Measurements from ENCODE around the gene C2CD3. TPM values are rescaled to one million over a fixed set of nuclear protein-coding genes. Genes with fewer than 3 reads are reported as not detected.

The C2CD3 gene
- polyA plus RNA-seq, 3 donors: 21.6 to 26.6 (median 23.0) TPM

- no peak for DNase-seq (ENCODE audit: extremely low read depth in 1 of 11, low read depth in 9 of 11, low spot score in 4 of 11)
Observed at GRCh38 chr11:74012074-74012809, 158.6 kb downstream of the C2CD3 start.

GRCh38 chr11:74011360-74012073, 159.3 kb downstream of the C2CD3 start:
- DNase-seq (ENCODE audit: extremely low read depth in 1 of 11, low read depth in 9 of 11, low spot score in 4 of 11): no peak

- no peak for DNase-seq (ENCODE audit: extremely low read depth in 1 of 11, low read depth in 9 of 11, low spot score in 4 of 11)
Observed at GRCh38 chr11:74010306-74011300, 160.2 kb downstream of the C2CD3 start.

- DNase-seq (ENCODE audit: extremely low read depth in 1 of 11, low read depth in 9 of 11, low spot score in 4 of 11): no peak
Observed at GRCh38 chr11:74009675-74010305, 161.0 kb downstream of the C2CD3 start.

GRCh38 chr11:74009230-74009547, 161.6 kb downstream of the C2CD3 start:
- no peak for DNase-seq (ENCODE audit: extremely low read depth in 1 of 11, low read depth in 9 of 11, low spot score in 4 of 11)

GRCh38 chr11:74008373-74009229, 162.2 kb downstream of the C2CD3 start, which contains the start of gene UCP3:
TSS of gene UCP3 (minus strand) at chr11:74009085. CDS start at chr11:74007042, 2,043 bp downstream.
- no peak for DNase-seq (ENCODE audit: extremely low read depth in 1 of 11, low read depth in 9 of 11, low spot score in 4 of 11)

GRCh38 chr11:74007691-74008372, 163.0 kb downstream of the C2CD3 start:
- DNase-seq (ENCODE audit: extremely low read depth in 1 of 11, low read depth in 9 of 11, low spot score in 4 of 11): no peak

- DNase-seq (ENCODE audit: extremely low read depth in 1 of 11, low read depth in 9 of 11, low spot score in 4 of 11): no peak
Observed at GRCh38 chr11:74006743-74007304, 164.0 kb downstream of the C2CD3 start.

GRCh38 chr11:74005721-74006517, 164.9 kb downstream of the C2CD3 start:
- no peak for DNase-seq (ENCODE audit: extremely low read depth in 1 of 11, low read depth in 9 of 11, low spot score in 4 of 11)

- no peak for DNase-seq (ENCODE audit: extremely low read depth in 1 of 11, low read depth in 9 of 11, low spot score in 4 of 11)
Observed at GRCh38 chr11:74004759-74005615, 165.8 kb downstream of the C2CD3 start.

- no peak for DNase-seq (ENCODE audit: extremely low read depth in 1 of 11, low read depth in 9 of 11, low spot score in 4 of 11)
Observed at GRCh38 chr11:74004046-74004695, 166.6 kb downstream of the C2CD3 start.

GRCh38 chr11:74002832-74003231, 168.0 kb downstream of the C2CD3 start:
- no peak for DNase-seq (ENCODE audit: extremely low read depth in 1 of 11, low read depth in 9 of 11, low spot score in 4 of 11)

- no peak for DNase-seq (ENCODE audit: extremely low read depth in 1 of 11, low read depth in 9 of 11, low spot score in 4 of 11)
Observed at GRCh38 chr11:74001822-74002286, 168.9 kb downstream of the C2CD3 start.

GRCh38 chr11:74000307-74001133, 170.3 kb downstream of the C2CD3 start:
- DNase-seq (ENCODE audit: extremely low read depth in 1 of 11, low read depth in 9 of 11, low spot score in 4 of 11): no peak

Data from renal cortex interstitium (tissue), 11 donors.